NCI-H524 treated with DMSO at 0.1 percent for 48 hours (cell line): Measurements from ENCODE around the gene FNDC5.
A peak's percentile ranks its signal among the peaks of the same experiment; 100 is the strongest.

ENCODE experiments used
- DNase-seq: peaks from one replicate; lab custom pipeline; 2025; lab: John Stamatoyannopoulos, UW

The FNDC5 gene

DNA sequence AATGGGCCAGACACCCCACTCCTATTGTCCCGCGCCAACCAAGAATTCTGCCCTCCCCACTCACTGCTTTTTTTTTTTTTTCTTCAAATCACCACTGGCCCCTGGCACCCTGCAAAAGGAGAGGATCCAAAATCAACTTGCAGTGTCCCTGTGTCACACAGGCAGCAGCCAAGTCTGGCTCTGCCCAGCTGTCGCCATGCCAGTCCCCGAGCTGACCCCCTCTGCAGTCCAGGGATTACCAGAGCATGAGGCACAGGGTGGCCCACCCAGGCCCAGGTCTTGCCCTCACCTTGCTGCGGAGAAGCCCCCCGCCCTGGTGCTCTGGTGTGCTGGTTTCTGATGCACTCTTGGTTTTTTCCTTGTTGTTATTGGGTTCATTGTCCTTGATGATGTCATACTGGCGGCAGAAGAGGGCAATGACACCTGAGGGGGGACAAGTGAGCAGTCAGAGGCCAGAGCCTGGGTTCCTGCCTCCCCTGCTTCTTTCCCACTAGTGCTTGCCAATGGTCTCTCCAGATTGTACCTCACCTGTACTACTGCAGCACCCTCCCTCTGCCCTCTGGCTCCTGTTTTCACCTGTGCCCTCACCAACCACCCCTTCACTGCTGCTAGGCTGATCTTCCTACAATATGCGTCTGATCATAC lies 6.2 kb downstream of the FNDC5 start:
- DNase-seq = no peak

DNA sequence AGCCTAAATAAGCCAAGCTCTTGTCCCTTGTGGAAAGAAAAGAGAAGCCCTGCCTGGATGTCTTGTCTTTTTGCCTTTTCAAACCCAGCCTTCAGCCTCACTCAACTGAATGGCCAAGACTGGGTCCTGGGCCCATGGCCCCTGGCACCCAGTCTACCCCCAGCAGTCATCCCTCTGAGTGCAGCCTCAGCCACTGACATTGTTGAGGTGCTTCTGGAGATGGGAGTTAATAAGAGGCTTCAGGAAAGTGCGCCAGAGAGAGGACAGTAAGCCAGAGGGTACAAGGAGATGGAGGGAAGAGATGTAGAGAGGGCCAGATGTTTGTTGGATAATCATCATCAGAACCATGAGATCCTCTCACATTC lies 6.8 kb downstream of the FNDC5 start:
- no peak for DNase-seq

DNA sequence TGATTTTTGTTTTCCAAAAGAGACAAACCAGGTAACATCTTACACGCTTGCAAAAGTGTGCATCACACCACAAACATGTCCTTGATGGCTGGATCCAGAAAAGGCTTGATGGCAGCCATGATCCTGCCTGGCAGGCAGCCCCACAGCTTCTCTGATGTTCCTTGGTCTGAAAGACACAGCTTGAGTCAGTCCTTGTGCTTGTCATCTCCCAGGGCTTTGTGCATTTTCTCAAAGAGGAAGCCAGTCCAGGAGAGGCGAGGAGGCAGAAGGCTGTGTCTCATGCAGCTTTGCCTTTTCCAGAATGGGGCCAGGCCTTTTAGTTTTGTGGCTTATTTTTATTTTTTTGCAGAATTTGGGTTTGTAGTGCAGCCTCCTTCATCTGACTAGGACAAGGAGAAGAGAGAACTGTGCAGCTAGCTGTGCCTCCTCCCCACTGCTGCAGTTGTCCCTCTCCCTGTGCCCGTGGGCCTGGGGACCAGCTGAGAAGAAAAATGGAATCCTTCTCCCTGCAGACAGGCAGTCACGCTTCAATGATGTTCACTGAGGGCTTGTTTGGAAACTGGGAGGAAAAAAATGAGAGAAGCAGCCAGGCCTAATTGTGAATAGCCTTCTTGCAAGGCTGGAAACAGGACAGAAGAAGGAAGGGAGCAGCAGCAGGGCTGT lies 7.4 kb downstream of the FNDC5 start:
- DNase-seq = no peak

GRCh38 chr1:32861904-32862695 lies 8.6 kb downstream of the FNDC5 start:
- no peak for DNase-seq

DNA sequence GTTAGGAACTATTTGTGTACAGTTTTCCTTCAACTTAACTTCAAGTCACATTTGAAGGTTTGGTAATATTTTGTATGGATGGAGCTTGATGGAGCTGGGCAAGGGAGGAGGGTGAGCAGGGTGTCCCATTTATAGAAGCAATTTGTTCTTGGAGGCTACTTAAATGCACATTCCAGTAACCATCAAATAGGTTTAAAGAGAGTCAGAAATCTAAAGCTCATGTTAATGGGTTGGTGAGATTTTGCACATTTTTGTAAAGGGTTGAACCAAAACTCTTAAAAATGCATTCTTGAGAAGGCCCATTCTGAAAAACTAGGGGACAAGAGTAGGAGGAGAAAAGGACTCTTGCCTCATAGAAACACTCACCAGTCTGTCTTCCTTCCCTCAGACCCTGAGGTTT lies 10.1 kb downstream of the FNDC5 start:
- DNase-seq = no peak

GRCh38 chr1:32859915-32860314 lies 10.8 kb downstream of the FNDC5 start:
- DNase-seq = no peak

DNA sequence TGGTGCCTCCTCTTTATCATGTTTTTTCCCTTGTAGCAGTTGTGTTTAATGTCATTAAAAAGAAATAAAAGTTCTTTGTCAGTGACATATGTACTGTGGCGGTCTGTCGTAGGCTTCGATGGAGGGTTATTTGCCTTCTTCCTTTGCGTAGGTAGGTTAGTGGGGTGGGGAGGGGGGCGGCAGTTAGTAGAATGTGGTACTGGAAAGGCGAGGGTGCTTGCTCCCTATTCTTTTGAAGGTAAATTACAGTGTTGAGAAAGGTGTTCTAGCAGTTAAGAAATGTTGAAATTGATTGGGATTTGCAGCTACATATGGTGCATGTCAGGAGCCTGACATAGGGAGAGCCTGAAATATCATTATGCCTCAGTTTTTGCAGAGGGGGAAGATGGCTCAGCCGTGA lies 11.9 kb downstream of the FNDC5 start:
- no peak for DNase-seq

- DNase-seq = no peak
Observed at GRCh38 chr1:32858136-32858535, 12.6 kb downstream of the FNDC5 start.

DNA sequence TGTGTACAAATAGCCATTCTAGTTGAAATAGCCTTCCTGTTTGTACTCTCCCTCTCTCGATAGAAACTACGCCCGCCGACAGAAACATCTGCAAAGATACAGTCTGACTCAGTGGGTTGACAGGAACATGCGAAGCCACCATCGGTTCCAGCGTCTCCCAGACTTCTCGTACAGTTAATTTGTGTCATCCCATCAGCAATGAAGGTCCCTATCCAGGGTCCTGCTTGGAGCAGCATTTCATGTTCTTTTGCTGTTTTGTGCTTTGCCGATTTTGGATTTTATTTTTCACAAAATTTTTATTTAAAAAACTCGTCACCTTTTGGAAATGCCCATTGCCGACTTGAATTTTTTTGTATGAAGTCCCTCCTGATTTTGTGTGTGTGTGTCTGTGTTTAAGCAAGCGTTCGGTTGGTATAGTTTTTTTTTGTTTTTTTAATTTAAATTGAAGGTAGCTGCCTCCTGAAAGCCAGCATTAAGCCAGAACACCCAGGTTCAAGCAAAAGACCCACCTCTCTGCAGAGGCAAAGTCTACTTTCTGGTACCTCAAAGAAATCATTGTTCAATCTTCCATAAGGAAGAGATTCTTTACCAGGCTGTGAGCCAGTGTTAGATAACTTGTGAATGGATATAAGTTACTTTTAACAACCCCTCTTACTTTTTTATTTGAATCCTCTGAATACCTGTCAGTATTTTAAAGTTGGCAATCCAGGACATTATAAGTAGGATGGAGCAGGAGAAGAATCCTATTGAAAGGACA lies 14.7 kb downstream of the FNDC5 start:
- no peak for DNase-seq

DNA sequence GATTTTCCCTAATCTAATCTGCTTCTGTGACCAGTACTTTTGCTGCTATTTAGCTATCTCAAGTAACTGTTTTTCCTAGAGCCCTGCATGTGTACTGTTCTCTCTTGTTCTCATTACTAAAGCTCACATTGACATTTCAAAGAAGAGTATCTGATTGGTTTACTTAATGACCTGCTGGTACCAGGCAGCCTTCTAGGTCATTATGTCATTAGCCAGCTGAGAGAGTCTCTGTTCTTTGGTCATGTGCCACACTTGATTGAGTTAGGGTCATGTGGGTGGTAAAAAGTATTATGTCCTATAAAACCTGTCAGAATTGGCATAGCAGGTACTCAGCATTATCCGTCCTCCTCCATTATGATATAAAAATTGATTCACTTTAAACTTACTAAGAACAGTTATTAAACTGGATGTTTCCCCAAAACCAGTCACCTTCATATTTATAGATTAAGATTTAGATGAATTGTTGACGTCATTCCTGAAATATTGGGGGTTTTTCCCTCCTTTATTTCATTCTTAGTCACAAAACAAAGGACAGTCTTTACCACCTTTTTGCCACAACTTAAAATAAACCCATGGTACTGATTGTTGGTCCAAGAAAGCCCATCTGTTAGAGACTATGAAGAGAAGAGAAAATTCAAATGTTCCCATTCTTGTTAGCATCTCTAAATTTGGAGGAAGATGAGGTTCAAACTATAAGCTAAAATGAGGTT lies 22.2 kb downstream of the FNDC5 start:
- DNase-seq = no peak

DNA sequence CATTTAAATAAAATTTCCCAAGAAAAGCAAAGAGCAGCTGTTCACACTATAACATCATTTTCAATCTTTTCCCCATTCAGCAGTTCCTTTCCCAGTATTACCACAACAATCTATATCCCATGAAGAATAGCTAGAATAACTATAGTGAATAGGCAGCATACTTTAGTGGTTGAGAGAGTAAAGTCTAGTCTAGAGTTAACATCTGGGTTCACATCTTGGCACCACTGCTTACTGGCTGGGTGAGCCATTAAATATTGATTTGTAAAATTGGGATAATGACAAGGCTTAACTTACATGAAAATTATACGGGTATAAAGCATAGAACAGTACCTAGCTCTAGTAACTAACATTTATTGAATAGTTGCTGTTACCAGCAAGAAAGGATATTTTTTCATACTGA lies 38.8 kb downstream of the FNDC5 start:
- no peak for DNase-seq

DNA sequence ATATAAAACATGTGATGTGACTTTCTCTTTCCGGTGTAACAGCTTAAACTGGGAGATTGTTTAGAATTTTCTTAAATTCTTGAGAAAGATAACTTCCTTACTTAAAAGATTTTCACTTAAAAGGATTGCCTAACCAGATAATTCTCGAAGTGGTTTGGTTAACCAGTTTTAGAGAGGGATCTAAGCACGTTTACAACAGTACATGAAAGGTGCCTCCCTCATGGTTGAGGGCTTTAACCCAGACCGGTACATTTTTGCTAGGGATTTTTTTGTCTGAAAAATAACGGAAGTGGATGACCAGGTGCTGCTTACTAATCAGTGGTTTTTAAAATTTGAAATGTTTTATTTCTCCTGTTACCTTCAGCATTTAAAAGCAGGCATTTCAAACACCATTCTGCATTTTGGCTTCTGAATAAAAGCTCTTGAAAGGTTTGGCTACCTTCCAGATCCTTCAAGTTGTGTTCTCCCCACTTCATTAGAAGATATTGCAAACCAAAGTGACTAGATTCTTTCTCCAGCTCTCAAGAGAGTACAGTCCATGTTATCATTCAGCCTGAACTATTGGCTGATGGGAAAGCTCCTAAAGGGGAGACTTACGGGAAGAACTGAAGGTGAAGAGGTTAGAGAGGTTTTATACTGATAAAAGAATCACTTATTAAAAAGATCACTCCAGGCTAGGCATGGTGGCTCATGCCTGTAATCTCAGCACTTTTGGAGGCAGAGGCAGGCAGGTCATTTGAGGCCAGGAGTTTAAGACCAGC lies 40.4 kb downstream of the FNDC5 start:
- no peak for DNase-seq

- peak; percentile 7 for DNase-seq
Observed at GRCh38 chr1:32828341-32828740, 42.4 kb downstream of the FNDC5 start.

- DNase-seq = no peak
Observed at GRCh38 chr1:32825181-32825580, 45.5 kb downstream of the FNDC5 start.

GRCh38 chr1:32818804-32819541 lies 51.7 kb downstream of the FNDC5 start:
- no peak for DNase-seq

DNA sequence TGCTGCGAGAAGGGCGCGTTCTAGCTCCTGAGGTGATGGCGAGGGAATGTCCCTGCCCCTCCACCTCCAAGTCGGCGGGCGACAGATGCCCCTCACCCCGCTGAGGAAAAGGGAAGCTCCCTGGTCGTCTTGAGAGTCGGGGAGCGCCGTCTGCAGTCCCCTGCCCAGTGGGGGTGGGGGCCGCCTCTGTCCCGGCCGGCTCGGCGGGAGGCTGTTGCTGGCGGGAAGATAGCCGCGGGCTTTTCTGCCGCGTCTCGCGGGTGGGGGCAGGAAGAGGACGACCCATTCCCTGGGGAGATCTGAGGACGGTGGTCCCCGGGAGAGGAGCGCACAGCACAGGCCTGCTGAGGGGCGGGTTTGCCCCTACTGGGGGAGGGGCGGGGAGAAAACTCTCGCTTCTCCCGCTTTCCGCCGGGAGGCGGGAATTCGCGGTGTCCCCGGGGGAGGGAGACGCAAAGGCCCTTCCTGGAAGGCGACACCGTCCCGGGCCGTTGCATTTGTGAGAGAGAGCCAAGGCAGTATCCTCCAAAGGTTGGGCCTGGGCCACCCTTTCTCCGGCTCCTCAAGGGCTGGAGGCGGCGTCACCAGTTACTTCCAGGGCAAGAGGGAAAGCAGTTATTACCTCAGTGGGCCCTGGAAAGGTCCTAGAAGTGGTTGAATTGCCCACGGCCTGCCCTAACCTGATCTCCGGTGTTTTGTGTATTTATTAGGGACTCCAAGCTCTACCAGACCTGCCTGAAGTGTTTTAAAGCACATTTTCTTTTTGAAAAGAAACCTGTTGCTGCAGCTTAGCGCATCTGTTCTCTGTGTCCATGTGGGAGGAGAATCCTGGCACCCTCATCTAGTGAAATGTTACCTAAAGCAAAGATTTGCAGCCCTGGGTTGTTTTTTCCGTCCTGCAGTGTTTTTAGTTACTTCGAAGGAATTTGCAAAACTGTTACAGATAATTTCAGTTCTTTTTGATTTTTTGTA lies 52.6 kb downstream of the FNDC5 start:
- peak; percentile 14 for DNase-seq

- DNase-seq = peak; percentile 90
Observed at GRCh38 chr1:32817159-32817814, 53.4 kb downstream of the FNDC5 start, which contains the start of the genes S100PBP and YARS1. Gene S100PBP, plus strand, starts transcription at chr1:32817653. Its CDS starts 8,447 bp downstream, at chr1:32826100. Gene YARS1, minus strand, starts transcription at chr1:32817358. Its CDS starts 114 bp downstream, at chr1:32817244.

GRCh38 chr1:32816676-32817158 lies 54.0 kb downstream of the FNDC5 start:
- peak; percentile 6 for DNase-seq
